Measurements from ENCODE around the gene WDR87.

DNA sequence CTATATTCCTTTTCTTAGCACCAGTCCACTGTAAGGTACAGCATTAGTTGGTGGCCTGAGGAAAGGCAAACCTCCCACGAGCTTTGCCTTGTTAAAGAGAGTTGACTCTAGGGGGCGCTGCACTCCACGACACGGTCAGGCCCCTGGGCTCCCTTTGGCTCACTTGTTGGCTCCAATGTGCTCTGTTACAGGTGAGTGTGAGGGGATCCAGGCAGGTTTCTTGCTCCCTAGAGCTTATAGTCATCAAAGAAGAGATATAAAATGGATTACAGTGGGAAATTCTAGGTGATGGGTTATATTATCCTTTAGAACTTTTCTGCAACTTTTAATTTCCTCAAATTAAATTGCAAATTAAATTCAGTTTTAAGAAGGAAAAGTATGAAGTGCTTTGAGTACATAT is 3.7 kb downstream of the WDR87 start:
- TF ChIP-seq, protein P1, sequence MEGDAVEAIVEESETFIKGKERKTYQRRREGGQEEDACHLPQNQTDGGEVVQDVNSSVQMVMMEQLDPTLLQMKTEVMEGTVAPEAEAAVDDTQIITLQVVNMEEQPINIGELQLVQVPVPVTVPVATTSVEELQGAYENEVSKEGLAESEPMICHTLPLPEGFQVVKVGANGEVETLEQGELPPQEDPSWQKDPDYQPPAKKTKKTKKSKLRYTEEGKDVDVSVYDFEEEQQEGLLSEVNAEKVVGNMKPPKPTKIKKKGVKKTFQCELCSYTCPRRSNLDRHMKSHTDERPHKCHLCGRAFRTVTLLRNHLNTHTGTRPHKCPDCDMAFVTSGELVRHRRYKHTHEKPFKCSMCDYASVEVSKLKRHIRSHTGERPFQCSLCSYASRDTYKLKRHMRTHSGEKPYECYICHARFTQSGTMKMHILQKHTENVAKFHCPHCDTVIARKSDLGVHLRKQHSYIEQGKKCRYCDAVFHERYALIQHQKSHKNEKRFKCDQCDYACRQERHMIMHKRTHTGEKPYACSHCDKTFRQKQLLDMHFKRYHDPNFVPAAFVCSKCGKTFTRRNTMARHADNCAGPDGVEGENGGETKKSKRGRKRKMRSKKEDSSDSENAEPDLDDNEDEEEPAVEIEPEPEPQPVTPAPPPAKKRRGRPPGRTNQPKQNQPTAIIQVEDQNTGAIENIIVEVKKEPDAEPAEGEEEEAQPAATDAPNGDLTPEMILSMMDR (IDR thresholded peaks at IDR 0.05), result peak; percentile 80 to 92 (median 86)
- no peak for TF ChIP-seq POLR2A (IDR thresholded peaks at IDR 0.05)
